Breast epithelium (tissue), 3 donors: Measurements from ENCODE around the gene FTH1. TPM values are rescaled to one million over a fixed set of nuclear protein-coding genes. Genes with fewer than 3 reads are reported as not detected.

Experiments
- total RNA-seq, 3 donors: library from RNA; depleted of rRNA; stranded (reverse); fragments of >200 nt; gene quantifications; one replicate each; pipeline ENCODE4 v1.1.0, GENCODE V29; 2016

The FTH1 gene
- total RNA-seq, 3 donors from 2014 or later, result 2,151 to 6,439 (median 3,491) TPM

Other genes starting within 250 kb of the FTH1 start
- gene MYRF, start 215.0 kb downstream of the FTH1 start, total RNA-seq, result 1 to 10 TPM in 1 of 3 donors, under 1 TPM in 2; 0.32 to 6.9 (median 0.66) TPM
- 10 to 100 TPM; 35.4 to 55.4 (median 35.7) TPM for gene TMEM258, start 175.0 kb downstream of the FTH1 start, total RNA-seq
- 1 to 10 TPM; 5.9 to 9.2 (median 8.5) TPM for gene FEN1, start 174.7 kb downstream of the FTH1 start, total RNA-seq
- gene FADS1, start 150.6 kb downstream of the FTH1 start, total RNA-seq, result 100 to 1,000 TPM in 1 of 3 donors, 10 to 100 TPM in 1, 1 to 10 TPM in 1; 8.8 to 112 (median 15.1) TPM
- 10 to 100 TPM in 1 of 3 donors, 1 to 10 TPM in 2; 5.6 to 35.8 (median 7.5) TPM for gene FADS2, start 139.3 kb downstream of the FTH1 start, total RNA-seq
- 100 to 1,000 TPM in 2 of 3 donors, 10 to 100 TPM in 1; 38.8 to 156 (median 112) TPM for gene FADS3, start 76.1 kb downstream of the FTH1 start, total RNA-seq
- gene RAB3IL1, start 50.1 kb downstream of the FTH1 start, total RNA-seq, result 10 to 100 TPM; 11.7 to 27.9 (median 22.6) TPM
- 10 to 100 TPM in 1 of 3 donors, 1 to 10 TPM in 2; 3.7 to 10.1 (median 5.9) TPM for gene BEST1, start 17.3 kb downstream of the FTH1 start, total RNA-seq
- 10 to 100 TPM in 2 of 3 donors, 1 to 10 TPM in 1; 8.5 to 19.0 (median 14.8) TPM for gene INCENP, start 156.4 kb upstream of the FTH1 start, total RNA-seq
- gene SCGB1D1, start 222.6 kb upstream of the FTH1 start, total RNA-seq, result not detected
- 10 to 100 TPM in 2 of 3 donors, not detected in 1; 59.6 to 80.8 TPM for gene SCGB2A1, start 241.0 kb upstream of the FTH1 start, total RNA-seq